SU-DHL-6 (cell line): ENCODE results near the gene UBE3B.

Experiments
- EZH2phosphoT487 ChIP-seq: fragments of 200-600 bp; sonication (generic), shearing (Covaris generic); conservative IDR thresholded peaks from 2 replicates; pipeline ENCODE4 v1.6.1; 2018; ENCODE audit warnings: mild to moderate bottlenecking, antibody characterized with exemption, low read length, moderate library complexity, mixed read lengths
- TF ChIP-seq, protein P1 (sequence below): fragments of 200-600 bp; sonication (generic); IDR thresholded peaks from one replicate; pipeline ENCODE4 v1.5.1; 2017; ENCODE audit warnings: antibody characterized with exemption, mild to moderate bottlenecking, low read length, moderate library complexity; ENCODE audit not compliant: insufficient read depth, poor library complexity, severe bottlenecking

DNA sequence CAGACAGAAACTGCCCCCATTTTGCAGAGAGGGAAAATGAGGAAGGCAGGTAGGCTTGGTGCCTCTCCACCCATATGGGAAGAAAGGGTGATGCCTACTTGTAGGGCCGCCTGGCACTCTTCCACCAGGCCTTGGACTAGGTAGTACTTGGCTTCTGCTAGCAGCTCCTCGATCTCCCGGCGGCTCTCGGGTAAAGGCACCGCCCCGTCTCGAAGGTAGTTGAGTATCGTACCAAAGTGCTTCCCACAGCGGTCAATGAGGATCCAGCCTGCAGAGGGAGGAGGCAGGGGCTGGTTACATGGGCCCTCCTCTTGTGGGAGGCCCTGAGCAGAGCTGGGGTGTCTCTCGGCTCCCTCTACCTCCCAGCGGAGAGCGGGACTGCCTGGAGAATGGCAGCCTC is 16.9 kb upstream of the UBE3B start:
- TF ChIP-seq, protein P1, sequence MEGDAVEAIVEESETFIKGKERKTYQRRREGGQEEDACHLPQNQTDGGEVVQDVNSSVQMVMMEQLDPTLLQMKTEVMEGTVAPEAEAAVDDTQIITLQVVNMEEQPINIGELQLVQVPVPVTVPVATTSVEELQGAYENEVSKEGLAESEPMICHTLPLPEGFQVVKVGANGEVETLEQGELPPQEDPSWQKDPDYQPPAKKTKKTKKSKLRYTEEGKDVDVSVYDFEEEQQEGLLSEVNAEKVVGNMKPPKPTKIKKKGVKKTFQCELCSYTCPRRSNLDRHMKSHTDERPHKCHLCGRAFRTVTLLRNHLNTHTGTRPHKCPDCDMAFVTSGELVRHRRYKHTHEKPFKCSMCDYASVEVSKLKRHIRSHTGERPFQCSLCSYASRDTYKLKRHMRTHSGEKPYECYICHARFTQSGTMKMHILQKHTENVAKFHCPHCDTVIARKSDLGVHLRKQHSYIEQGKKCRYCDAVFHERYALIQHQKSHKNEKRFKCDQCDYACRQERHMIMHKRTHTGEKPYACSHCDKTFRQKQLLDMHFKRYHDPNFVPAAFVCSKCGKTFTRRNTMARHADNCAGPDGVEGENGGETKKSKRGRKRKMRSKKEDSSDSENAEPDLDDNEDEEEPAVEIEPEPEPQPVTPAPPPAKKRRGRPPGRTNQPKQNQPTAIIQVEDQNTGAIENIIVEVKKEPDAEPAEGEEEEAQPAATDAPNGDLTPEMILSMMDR = no peak
- no peak for TF ChIP-seq EZH2phosphoT487
